NCI-H2171 (cell line): ENCODE results near the gene TSPAN6.

Experiments used
- DNase-seq: peaks from one replicate; lab custom pipeline; 2025; lab: John Stamatoyannopoulos, UW

TSPAN6 gene, protein sequence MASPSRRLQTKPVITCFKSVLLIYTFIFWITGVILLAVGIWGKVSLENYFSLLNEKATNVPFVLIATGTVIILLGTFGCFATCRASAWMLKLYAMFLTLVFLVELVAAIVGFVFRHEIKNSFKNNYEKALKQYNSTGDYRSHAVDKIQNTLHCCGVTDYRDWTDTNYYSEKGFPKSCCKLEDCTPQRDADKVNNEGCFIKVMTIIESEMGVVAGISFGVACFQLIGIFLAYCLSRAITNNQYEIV

DNA sequence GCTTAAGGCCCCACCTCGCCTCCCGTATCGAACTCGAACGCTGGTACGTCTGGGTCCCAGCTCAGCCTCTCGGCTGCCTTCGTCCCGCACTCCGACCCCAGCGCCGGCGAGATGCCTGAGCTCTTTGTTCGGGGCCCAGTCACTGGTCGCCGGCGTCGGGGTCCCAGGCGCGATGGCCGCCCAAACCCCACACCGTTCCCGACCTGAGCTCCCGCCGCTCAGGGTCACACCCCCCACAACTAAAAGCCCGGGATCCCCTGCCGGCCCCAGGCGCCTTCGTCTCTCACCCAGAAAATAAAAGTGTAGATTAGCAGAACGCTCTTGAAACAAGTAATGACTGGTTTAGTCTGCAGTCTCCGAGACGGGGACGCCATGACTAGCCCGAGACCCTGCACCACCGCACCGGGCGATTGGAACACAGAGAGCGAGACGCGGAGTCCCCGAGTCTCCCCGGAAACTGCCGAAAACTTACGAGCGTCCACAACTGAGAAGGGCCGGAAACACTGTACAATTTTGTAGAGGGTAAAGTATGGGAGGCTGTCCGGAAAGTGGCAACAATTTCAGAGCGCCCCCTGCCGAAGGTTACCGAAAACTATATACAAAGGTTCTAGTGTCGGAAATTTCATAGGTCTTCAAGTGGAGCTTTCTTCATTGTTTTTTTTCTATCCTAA lies at the start of gene TSPAN6:
TSS of gene TSPAN6 (minus strand) at position 486 of the 671 bp plus-strand sequence. CDS start at position 374, 112 bp downstream.
- peak; percentile 23 for DNase-seq

DNA sequence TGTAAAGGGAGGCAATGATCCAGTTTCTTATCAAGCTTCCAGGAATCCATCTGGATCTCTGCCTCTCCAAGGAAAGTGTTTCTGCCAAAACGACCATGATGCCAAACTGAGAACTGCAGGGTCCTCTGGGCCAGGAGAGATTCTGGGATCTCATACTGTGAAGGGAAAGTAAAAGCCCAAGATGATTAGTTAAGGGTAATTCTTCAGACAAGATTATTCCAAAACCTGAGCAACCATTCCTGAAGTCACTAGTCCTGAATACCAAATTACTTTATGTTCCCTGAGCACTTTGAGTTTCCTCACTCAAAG lies 49.3 kb upstream of the TSPAN6 start:
- no peak for DNase-seq

DNA sequence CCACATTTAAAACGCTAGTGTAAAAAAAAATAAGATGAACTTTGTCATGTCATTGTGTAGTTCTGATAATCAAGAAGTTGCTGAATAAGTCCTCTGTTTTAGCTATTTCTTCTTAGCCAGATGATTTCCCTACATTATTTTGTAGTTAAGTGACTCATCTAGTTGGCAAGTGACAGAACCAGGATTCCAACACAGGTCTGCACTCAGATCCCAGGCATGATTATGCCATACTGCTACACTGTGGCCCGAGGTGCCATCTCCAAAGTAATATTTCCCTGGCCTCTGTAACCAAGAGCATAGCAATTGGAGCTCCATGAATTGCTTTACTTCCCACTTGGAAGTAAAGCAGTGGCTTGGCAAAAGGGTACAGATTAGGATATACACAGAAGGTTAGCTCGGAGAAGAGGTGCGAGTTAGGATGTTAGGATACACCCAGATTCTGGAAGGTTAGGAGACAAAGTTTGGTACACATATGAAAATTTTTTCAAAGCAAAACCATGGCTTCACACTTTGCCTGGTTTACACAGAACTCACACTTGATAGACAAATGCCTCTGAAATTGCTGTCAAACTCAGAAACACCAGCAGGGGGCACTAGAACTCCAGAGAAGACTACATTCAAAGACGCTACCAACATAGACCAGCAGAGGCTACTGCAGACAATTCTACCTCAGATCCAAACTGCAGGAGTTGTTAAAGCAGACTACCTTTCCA lies 48.8 kb upstream of the TSPAN6 start:
- DNase-seq, result peak; percentile 11

DNA sequence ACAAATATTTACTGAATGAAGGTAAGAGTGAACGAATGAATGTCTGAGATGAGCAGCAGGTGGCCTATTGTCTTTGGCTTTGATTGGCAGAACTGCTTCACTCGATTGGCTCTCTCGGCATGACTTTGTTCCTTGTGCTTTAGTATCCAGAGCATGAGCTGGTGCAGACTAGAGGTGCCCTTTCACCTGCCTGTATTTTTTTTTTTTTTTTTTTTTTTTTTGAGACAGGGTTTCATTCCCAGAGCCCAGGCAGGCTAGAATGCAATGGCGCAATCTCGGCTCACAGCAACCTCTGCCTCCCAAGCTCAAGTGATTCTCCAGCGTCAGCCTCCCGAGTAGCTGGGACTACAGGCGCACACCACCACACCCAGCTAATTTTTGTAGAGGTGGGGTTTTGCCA lies 46.3 kb upstream of the TSPAN6 start:
- no peak for DNase-seq

DNA sequence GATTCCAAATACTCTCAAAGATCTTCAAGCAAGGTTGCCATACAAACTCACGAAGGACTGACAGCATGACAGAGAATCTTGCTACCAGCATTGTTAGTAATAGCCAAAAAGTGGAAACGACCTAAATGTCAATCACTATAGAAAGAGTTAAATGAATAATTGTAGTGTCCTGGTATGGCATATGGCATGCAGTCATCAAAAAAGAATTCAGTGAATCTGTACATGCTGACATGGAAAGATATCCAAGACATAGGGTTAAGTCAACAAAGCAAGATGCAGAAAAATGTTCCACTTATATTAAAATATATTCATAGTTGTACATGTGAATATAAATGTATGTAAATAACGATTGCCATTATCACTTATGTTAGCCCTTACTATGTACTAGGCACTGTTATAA lies 45.0 kb upstream of the TSPAN6 start:
- DNase-seq, result no peak

DNA sequence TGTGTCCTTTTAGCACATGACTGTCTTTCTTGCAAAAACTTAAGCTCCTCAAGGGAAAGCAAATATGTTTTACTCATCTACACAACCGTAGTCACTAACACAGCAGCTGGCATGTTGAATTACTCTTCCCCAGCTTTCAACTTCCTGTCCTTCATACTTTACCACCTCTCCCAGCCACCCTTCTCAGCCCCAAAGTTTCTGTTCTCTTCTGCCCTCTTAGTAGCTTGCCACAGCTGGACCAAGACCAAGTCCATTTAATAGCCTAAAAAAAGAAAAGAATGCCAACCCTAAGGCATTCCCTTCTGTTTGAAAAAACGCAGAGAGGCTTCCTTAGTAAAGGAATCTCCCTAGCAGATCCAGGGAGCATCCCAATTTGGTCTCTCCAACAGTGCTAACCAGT lies 44.1 kb upstream of the TSPAN6 start:
- DNase-seq, result no peak

DNA sequence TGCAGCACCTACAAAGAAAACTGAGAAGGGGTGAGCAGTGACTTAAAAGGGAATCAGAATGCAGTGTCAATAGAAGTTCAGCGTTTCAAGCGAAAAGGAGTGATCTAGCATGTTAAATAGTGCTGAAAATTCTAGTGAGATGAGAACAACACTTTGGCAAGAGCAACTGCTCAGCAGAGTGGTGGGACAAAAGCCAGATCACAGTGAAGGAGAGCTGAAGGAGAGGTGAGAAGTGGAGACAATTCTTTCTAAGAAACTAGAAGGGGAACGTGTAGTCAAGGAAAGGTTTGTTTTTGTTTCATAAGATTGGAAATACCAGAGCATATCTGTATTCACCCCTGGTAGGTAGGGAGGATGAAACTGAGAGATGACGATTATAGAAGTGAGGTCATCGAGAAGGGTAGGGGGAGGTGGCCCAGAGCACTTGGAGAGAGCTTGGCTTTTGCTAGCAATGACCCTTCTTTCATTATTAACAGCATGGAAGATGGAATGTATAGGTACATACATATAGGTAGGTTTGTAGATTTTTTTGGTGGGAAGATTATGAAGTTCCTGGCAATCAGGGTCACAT lies 41.1 kb upstream of the TSPAN6 start:
- no peak for DNase-seq

DNA sequence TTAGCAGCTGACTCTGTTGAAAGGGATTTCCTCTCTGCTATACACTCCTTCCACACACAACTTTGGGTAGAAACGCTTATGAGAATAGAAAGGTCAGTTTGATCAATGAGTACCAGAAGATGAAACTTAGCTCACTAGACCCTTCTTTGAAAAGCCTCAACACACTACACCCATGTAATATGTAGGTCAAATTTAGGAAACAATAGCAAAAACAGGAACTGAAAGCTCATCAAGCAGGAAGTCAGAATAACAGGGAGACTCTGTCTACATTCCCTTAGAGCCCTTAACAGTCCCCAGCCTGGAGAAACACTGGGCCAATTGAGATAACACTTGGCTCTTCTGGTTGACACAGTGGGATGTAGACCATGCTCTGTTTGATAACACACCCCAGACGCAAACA lies 38.1 kb upstream of the TSPAN6 start:
- DNase-seq, result no peak

DNA sequence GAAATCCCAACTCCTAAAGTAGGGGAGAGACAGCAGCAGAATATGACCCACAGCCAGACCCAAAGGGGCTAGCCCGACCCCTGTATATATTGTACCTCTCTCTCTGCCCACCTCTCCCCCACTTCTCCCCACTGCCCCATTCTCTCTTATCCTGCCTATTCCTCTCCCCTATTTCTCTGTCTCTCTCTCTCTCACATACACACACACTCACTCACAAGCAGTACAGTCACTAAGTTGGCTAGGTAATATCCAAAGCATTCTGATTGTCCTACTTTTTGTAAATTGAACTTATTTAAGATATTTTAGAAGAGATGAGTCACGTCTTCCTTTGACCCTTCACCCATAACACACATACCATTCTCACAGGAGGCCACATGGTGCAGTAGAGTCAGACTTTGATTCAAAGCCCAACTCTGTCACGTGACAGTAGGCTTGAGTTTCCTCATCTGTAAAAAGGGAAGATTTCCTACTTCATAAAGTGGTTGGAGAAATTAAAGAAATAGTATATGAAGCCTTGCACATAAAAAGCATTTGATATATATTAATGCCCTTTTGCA lies 36.9 kb upstream of the TSPAN6 start:
- DNase-seq, result no peak

DNA sequence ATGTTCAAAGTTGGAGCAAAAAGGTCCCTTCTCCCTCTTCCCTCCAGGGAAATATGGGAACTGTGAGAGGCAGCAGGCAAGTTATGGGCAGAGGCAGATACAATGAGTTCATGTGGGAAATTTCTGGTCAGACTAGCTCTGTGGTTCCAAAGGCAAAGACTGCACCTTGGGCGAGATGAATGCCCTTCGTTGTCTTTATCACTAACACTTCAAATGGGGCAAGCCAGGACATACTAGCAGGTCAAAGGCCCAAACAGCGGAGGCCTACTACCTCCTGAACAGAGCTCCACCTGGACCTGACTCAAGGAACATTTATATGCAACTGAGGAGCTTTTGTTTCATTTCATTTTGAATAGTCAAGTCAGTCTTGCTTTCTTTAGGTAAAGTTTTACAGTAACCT lies 36.4 kb upstream of the TSPAN6 start:
- no peak for DNase-seq

DNA sequence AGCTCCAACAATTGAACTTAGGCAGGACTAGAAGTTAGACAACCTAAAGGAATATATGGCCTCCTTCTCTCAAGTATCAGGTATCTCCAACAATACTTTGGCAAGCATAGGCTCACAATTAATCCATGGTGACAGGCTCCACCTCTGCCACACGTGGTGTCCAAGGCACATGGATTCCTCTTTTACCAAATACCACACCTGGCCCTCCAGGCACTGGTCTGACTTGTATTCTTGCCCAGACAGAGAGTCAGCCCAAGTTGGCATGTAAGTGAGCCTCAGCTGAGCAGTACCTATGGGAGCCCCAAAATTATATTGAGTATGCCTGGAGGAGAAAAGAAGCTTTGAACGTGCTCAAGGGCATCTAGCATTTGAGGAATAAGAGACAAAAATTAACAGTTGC lies 27.0 kb upstream of the TSPAN6 start:
- no peak for DNase-seq

DNA sequence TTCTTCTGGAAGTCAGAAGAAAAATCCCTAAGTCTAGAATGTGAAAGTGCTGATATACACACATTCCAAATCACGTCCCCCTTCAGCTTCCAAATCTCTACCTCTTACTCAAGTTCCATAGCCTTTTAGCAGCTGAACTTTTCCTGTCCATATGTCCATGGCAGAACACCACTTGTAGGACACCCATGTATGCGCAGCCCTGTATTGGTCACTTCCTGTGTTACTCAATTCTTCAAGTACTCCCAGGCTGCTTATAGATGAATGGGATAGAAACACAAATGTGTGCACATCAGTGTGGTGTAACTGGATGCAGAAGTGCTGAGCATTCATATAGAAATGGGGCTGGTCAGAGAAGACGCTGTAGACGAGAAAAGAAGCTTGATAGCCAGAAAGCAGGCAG lies 26.2 kb upstream of the TSPAN6 start:
- DNase-seq, result no peak

DNA sequence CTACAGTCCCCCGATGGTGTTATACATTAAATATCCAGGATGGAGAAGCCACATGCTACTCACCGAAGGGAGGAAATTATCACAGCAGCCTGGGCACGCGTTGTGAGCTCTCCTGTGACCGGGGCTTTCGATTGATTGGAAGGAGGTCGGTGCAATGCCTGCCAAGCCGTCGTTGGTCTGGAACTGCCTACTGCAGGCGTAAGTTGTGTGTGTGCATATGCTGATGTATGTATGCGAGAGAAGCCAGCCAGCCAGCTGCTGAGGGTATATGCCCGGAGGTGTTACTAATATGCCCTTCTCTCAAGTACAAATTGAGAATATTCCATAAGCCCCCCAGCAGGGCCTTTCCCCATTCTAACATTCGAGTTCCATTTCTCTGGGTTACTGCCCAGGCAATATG lies 25.6 kb upstream of the TSPAN6 start:
- DNase-seq, result no peak

DNA sequence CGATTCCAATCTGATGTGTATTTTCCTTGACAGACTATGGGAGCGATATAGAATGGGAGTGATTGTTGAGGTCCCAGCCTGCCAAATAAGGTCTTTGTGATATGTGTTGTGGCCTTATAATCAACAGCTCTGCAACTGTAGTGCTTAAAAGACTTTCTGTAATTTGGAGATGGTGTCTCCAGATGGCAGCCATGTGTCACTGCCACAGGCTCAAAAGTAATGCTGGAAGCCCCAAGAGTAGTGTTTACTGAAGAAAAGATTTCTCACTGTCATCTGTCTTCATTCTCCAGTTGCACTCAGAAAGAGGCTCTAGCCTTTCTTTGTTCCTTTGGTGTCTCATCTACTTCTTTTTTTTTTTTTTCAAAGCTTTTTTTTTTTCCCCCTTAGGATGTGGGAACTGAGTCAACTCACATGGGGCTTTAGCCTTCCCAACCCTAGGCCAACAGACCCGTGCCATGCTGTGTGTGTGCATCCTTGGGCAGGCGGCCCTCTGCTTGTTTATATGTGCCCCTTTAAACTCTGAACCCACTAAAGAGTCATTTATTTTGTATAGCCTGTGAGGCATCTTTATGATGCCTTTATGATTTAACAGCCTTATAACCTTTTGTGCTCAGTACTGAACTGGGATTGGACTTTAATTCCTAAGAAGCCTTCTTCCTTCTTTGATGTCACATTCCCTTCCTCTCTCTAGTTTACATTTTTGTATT lies 23.0 kb upstream of the TSPAN6 start:
- peak; percentile 49 for DNase-seq

DNA sequence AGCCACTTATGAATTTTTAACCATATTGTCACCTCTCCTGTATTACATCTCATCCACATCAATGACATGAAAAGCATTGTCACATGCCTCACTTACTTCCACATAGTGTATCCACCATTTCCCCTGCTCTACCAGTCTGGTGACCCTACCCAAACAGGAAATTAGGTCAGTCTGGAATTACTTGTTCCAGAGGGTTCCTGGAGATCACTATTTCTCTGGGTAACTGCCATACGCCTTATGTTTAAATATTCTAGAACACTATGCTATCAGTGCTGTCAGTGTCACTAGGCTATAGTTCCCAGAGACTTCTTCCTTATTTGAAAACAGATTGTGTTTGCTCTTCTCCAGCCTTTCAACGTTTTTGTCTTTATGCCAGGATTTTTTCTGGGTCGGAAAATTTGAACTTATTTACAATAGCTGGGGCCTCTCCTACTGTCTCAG lies 22.4 kb upstream of the TSPAN6 start:
- DNase-seq, result peak; percentile 41

DNA sequence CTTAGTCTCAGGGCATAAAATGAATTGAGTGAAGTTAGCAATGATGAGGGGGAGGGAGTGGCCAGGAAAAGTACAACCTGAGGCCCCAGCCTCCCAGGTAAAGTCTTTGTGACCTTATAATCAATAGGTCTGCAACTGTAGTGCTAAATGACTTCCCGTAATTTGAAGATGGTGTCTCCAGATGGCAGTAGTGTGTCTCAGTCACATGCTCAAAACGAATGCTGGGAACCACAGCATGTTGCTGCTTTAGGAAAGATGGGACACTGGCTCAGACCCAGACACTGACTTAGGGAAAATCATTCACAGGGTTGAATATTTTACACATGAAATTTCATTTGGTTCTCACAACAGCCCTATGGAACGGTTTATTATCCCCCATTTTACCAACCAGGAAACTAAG lies 17.7 kb upstream of the TSPAN6 start:
- peak; percentile 23 for DNase-seq

DNA sequence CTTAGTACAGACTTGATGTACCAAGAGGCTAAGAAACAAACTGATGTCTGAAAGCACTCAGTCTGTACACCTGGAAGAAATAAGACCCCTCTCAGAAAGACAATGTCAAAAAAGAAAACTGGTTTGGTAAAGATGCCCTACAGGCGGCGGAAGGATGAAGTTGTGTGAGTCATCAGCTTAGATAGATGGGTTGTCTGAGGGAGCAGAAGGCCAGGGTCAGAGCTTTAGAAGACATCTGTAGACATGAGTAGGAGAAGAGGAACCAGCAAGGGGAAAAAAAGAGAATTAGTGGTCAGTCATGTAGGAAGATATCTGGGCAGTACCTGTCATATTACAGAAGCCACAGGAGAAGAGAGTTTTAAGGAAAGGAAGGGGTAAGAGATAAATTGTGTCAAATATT lies 15.7 kb upstream of the TSPAN6 start:
- no peak for DNase-seq

DNA sequence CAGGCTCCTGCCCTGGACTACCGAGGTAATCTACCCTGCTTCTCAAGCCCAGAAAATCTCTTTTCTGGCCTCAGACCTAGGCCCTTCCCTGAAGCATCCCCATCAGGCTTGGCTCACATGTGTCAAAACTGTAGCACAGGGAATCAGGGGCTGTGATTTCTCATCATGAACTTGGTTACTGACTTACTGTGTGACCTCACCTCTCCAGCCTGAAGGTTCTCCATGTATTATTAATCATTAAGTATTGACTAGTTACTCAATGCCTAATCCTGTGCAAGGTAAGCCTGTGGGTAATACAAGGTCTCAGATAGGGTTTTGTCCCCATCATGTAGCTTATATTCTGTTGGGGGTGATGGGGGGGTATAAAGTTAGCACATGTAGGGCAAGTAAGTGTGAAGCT lies 14.2 kb upstream of the TSPAN6 start:
- no peak for DNase-seq

DNA sequence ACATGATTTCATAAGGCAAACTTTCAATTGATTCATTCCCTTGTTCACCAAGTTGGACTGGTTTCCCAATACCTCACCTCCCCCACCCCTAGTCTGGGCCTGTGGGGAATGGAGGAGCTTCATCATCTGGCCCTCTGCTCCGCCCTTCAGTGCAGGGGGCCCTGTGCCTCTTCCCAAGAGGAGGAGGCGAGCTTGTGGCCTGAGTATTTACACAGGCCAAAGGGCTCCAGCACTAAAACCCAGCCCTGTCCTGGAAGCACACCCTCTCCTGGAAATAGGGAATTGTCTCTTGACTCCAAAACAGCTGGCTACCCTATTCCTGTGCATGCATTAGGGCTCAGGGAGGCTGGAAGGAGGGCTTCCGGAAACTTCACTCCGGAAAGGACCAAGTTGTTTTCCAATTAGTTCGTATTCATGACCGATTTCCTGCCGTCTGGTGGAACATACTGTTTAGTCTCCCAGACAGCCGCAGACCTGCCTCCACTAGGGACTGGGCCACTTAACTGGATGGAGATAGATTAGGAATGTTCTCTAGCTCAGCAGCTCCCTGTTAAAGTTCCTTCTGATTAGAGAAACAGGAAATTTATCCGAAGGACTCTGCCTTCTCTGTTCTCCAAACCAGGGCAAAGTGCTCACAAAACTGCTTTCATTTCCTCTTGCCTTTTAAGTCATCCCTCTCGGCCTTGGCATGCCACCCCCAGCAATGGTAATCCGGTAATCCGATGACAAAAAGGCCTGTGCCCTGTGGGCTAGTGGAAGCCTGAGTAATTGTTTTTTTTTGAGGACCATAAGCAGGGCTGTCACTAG lies 13.1 kb upstream of the TSPAN6 start:
- DNase-seq, result no peak

DNA sequence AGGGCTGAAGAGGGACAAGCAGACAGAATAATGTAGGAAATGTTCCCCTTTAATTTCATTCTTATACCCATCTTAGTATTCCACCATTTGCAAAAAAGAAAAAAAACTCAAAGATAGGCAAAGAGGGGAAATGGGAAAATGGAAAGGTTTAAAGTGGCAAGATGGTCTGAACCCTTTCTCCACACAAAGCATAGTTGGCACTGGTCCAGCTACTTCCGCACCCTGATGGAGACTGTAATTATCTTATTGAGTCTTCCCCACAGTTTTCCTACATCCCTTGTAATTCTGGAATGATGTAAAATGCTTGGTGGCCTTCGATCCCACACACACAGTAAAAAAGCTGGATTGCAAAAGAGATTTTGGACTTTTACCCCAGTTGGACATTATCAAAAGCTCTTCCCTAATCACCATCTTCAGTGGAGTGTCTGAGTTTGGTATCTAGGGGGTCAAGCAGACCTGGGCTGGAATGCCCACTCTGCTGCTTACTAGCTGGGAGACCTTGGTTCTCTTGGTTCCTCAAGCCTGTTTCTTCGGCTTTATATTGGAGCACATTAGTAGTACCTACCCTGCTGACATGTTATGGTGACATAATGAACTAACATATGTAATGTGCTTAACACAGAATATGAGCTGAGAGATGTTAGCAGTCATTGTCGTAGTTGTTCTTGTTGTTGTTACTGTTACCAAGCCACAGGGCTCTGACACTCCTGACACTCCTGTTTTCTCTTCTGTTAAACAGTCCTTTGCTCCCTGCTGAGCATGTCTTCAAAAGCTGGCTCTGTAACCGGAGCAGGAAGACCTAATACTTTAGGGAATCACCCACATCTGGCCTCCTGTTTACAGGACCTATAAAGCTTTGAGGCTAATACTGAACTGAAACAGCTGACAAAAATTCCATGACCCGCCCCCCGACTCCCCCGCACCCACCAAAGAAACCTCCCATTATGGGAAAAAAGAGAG lies 12.1 kb upstream of the TSPAN6 start:
- DNase-seq, result peak; percentile 56
